B cell (primary cell): Measurements from ENCODE around the gene ACOD1.

Experiments
- EZH2 ChIP-seq: IDR thresholded peaks from 2 replicates; pipeline ENCODE4 v1.6.1; 2012; ENCODE audit warnings: borderline replicate concordance, low read depth, mild to moderate bottlenecking, moderate library complexity, low read length; ENCODE audit not compliant: insufficient read depth, poor library complexity, severe bottlenecking
- TF ChIP-seq, protein P1 (sequence below): fragments of 200-600 bp; IDR thresholded peaks from one replicate; pipeline ENCODE4 v1.8.0; 2022; ENCODE audit warnings: antibody characterized with exemption, mild to moderate bottlenecking

- no peak for TF ChIP-seq EZH2
- TF ChIP-seq, protein P1, sequence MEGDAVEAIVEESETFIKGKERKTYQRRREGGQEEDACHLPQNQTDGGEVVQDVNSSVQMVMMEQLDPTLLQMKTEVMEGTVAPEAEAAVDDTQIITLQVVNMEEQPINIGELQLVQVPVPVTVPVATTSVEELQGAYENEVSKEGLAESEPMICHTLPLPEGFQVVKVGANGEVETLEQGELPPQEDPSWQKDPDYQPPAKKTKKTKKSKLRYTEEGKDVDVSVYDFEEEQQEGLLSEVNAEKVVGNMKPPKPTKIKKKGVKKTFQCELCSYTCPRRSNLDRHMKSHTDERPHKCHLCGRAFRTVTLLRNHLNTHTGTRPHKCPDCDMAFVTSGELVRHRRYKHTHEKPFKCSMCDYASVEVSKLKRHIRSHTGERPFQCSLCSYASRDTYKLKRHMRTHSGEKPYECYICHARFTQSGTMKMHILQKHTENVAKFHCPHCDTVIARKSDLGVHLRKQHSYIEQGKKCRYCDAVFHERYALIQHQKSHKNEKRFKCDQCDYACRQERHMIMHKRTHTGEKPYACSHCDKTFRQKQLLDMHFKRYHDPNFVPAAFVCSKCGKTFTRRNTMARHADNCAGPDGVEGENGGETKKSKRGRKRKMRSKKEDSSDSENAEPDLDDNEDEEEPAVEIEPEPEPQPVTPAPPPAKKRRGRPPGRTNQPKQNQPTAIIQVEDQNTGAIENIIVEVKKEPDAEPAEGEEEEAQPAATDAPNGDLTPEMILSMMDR = no peak
Measured at GRCh38 chr13:76912476-76912875, 35.8 kb upstream of the ACOD1 start.
